OCI-LY3 (cell line): Measurements from ENCODE around the gene PCDH19.

Source experiments
- H2AFZ ChIP-seq: fragments of 200-600, 300-600 bp; shearing (Covaris generic); 2 replicates; pipeline ENCODE4 v1.6.0; 2014; ENCODE audit warnings: antibody characterized with exemption, low read depth, low read length
- H3K27ac ChIP-seq: fragments of 200-600, 300-600 bp; sonication (generic); 2 replicates; pipeline ENCODE4 v1.5.1; 2014; ENCODE audit warnings: mild to moderate bottlenecking, low read length, moderate library complexity, mixed read lengths
- H3K27me3 ChIP-seq: fragments of 200-600, 300-600 bp; sonication (generic); 2 replicates; pipeline ENCODE4 v1.6.1; 2014; ENCODE audit warnings: low read depth, low read length, mixed read lengths
- H3K36me3 ChIP-seq: fragments of 200-600, 300-600 bp; sonication (generic); replicated peaks from 2 replicates; pipeline ENCODE3; 2014; ENCODE audit warnings: low read depth, low read length, mixed read lengths
- H3K4me1 ChIP-seq: fragments of 300-600, 200-600 bp; sonication (generic); 2 replicates; pipeline ENCODE4 v1.6.1; 2014; ENCODE audit warnings: low read length, mixed read lengths
- H3K4me2 ChIP-seq: fragments of 200-600, 300-600 bp; sonication (generic); 2 replicates; pipeline ENCODE4 v1.6.1; 2014; ENCODE audit warnings: low read length, mixed read lengths
- H3K4me3 ChIP-seq: fragments of 300-600, 200-600 bp; sonication (generic); 2 replicates; pipeline ENCODE4 v1.5.1; 2014; ENCODE audit warnings: antibody characterized with exemption, mild to moderate bottlenecking, low read length, moderate library complexity
- H3K79me2 ChIP-seq: fragments of 300-600, 200-600 bp; shearing (Covaris generic); 2 replicates; pipeline ENCODE4 v1.6.1; 2014; ENCODE audit warnings: mild to moderate bottlenecking, low read length, mixed read lengths
- H3K9ac ChIP-seq: fragments of 300-600, 200-600 bp; shearing (Covaris generic); 2 replicates; pipeline ENCODE4 v1.6.0; 2014; ENCODE audit warnings: mild to moderate bottlenecking, low read length, moderate library complexity
- H3K9me3 ChIP-seq: fragments of 200-600, 300-600 bp; shearing (Covaris generic); 2 replicates; pipeline ENCODE4 v1.6.1; 2014; ENCODE audit warnings: low read length, mixed read lengths; ENCODE audit not compliant: insufficient read depth
- H4K20me1 ChIP-seq: fragments of 200-600, 300-600 bp; sonication (generic); 2 replicates; pipeline ENCODE4 v1.6.1; 2016; ENCODE audit warnings: low read length, mixed read lengths; ENCODE audit not compliant: insufficient read depth
- EZH2phosphoT487 ChIP-seq: fragments of 200-600 bp; shearing (Covaris generic); IDR thresholded peaks from 2 replicates; pipeline ENCODE4 v1.6.1; 2018; ENCODE audit warnings: antibody characterized with exemption, mixed run types, low read depth
- TF ChIP-seq, protein P1 (sequence below): fragments of 200-600, 300-600 bp; sonication (generic); IDR thresholded peaks from 2 replicates; pipeline ENCODE4 v1.5.1; 2014; ENCODE audit warnings: antibody characterized with exemption, low read length, low read depth

Gene PCDH19

DNA sequence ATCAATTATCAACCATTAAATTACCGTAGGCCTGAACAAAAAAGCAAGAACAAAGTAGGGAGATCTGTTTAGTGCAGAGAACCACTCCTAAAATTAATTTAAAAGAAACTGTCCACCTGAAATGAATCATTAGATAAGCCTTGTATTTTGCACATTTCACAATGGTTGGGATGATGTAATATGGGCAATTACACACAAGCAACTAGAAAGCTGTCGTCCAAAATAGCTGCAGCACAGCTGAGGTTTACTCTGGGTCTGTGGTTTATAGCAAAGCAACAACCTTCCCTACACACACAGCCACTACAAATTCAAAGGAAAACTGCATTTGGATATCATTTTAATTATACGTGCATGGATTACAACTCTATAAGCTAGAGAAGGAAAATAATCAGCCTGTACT is 28.5 kb downstream of the PCDH19 start:
- Histone ChIP-seq H3K27ac (no peak overlapping the region), H3K4me1 (peaks cover 6% of the 10 kb centered on the region; the same call in 1 of the 2 replicates), H3K79me2 (no peaks in the 10 kb centered on the region), H3K27me3 (no peaks in the 10 kb centered on the region), H4K20me1 (no peaks in the 10 kb centered on the region), H2AFZ (no peak overlapping the region), H3K4me3 (no peak overlapping the region), H3K9me3 (no peaks in the 10 kb centered on the region), H3K4me2 (no peak overlapping the region), H3K36me3 (no peaks in the 10 kb centered on the region), H3K9ac (no peak overlapping the region)
- TF ChIP-seq, protein P1, sequence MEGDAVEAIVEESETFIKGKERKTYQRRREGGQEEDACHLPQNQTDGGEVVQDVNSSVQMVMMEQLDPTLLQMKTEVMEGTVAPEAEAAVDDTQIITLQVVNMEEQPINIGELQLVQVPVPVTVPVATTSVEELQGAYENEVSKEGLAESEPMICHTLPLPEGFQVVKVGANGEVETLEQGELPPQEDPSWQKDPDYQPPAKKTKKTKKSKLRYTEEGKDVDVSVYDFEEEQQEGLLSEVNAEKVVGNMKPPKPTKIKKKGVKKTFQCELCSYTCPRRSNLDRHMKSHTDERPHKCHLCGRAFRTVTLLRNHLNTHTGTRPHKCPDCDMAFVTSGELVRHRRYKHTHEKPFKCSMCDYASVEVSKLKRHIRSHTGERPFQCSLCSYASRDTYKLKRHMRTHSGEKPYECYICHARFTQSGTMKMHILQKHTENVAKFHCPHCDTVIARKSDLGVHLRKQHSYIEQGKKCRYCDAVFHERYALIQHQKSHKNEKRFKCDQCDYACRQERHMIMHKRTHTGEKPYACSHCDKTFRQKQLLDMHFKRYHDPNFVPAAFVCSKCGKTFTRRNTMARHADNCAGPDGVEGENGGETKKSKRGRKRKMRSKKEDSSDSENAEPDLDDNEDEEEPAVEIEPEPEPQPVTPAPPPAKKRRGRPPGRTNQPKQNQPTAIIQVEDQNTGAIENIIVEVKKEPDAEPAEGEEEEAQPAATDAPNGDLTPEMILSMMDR = no peak

DNA sequence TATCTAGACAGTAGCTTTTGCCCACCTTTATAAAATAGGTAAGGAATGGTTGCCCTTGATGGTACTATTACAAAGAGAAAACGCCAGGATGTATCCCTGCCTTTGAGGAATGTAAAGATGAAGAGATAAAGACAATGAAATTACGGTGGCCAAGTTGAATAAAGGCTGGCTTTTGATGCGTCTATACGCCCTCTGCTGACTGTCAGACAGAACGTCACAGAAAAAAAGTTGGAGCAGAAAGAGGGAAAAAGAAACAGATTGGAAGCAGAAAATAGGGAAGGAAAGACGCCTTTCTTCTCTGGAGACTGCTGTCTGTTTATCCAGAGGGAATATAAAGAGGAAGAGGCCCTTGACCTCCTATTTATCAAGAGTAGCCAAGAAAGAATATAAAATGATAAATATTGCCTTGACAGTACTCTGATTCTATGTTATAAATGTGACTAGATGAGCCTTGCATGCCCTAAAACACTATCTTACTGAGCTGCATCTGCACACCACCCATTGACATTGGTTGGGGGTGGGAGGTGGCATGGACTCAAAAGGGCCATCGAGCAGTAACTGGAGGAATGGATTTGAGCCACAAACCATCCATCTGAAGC is 30.6 kb downstream of the PCDH19 start:
- no peak overlapping the region for H2AFZ ChIP-seq
- no peak overlapping the region for H3K27ac ChIP-seq
- H3K9me3 ChIP-seq = no peaks in the 10 kb centered on the region
- H3K27me3 ChIP-seq = no peaks in the 10 kb centered on the region
- H3K79me2 ChIP-seq = no peaks in the 10 kb centered on the region
- peak overlapping the region; percentile 18; the same call in 1 of the 2 replicates for H3K4me2 ChIP-seq
- no peak overlapping the region for H3K4me3 ChIP-seq
- H3K4me1 ChIP-seq = peaks cover 6% of the 10 kb centered on the region; the same call in 1 of the 2 replicates
- H3K9ac ChIP-seq = no peak overlapping the region
- TF ChIP-seq EZH2phosphoT487 = no peak
- TF ChIP-seq, protein P1 = peak; percentile 76
- no peaks in the 10 kb centered on the region for H3K36me3 ChIP-seq
- no peaks in the 10 kb centered on the region for H4K20me1 ChIP-seq

DNA sequence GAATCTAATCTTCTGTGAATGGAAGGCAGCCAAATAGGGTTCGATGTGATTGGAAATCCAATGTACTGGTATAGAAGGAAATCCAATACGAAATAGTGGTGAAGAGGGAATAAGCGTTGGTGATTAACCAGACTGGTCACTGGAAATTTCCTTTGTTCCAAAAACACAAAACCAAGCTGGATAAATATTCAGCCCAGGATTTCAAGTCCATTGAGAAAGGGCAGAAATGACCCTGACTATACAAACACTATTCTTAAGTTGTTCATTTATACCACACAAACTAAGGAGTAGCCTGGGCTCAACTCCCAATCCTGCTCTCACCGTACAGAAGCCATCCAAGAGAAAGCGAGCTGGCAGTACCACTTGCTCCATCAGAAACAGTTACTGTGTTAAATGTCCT is 32.2 kb downstream of the PCDH19 start:
- Histone ChIP-seq H3K4me3 (no peak overlapping the region), H3K27ac (no peak overlapping the region), H4K20me1 (no peaks in the 10 kb centered on the region), H3K27me3 (no peaks in the 10 kb centered on the region), H3K4me1 (peaks cover 19% of the 10 kb centered on the region), H3K36me3 (no peaks in the 10 kb centered on the region), H3K9me3 (no peaks in the 10 kb centered on the region), H3K9ac (no peak overlapping the region), H3K4me2 (no peak overlapping the region), H2AFZ (no peak overlapping the region), H3K79me2 (no peaks in the 10 kb centered on the region)
- TF ChIP-seq, protein P1 = no peak
- TF ChIP-seq EZH2phosphoT487 = no peak

DNA sequence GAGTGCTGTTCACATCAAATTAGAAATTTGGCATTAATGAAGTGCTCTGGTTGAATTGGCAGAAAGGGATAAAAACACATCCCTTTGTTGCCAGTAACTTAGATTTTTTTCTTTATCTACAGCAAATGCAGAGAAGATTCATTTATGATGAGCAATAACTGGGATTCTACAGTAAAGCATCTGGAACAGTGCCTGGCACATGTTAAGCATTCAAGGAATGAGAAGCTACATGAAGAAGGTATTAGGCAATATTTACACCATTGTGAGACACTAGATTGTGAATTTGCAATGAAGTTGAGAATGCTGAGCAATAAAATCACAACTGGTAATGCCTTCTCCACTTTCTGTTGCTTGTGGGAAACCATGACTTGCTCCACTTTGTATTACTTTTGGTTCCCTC is 33.5 kb downstream of the PCDH19 start:
- Histone ChIP-seq H3K9ac (no peak overlapping the region), H3K4me2 (no peak overlapping the region), H4K20me1 (no peaks in the 10 kb centered on the region), H3K27ac (no peak overlapping the region), H3K79me2 (no peaks in the 10 kb centered on the region), H3K27me3 (no peaks in the 10 kb centered on the region), H3K9me3 (no peaks in the 10 kb centered on the region), H2AFZ (no peak overlapping the region), H3K4me1 (peaks cover 27% of the 10 kb centered on the region), H3K4me3 (no peak overlapping the region), H3K36me3 (no peaks in the 10 kb centered on the region)
- TF ChIP-seq, protein P1 = no peak
- TF ChIP-seq EZH2phosphoT487 = no peak
